D341Med (cell line): ENCODE results near the gene DOHH.
"Not testable (repeated sequence)": the region's sequence is repeated elsewhere in the genome, so short reads cannot be mapped to it uniquely, and the experiment has no call there.

ENCODE experiments used
- DNase-seq: peaks from one replicate; pipeline ENCODE4 v3.0.0; 2012; ENCODE audit warnings: low spot score

The DOHH gene

GRCh38 chr19:3459089-3459881, 41.2 kb downstream of the DOHH start:
- no peak for DNase-seq

GRCh38 chr19:3458229-3459088, 42.0 kb downstream of the DOHH start:
- DNase-seq: no peak

- no peak for DNase-seq
These were observed 42.8 kb downstream of the DOHH start for GRCh38 chr19:3457528-3458228.

- no peak for DNase-seq
These were observed 43.4 kb downstream of the DOHH start for GRCh38 chr19:3456925-3457527.

GRCh38 chr19:3455960-3456601, 44.4 kb downstream of the DOHH start:
- DNase-seq: no peak

GRCh38 chr19:3455393-3455955, 45.0 kb downstream of the DOHH start:
- DNase-seq: no peak

- no peak for DNase-seq
These were observed 45.6 kb downstream of the DOHH start for GRCh38 chr19:3454656-3455392.

GRCh38 chr19:3453840-3454239, 46.6 kb downstream of the DOHH start:
- no peak for DNase-seq

- not testable (repeated sequence) for DNase-seq
These were observed 47.6 kb downstream of the DOHH start for GRCh38 chr19:3452942-3453214.

GRCh38 chr19:3452171-3452941, 48.1 kb downstream of the DOHH start:
- DNase-seq: no peak

- DNase-seq: no peak
These were observed 49.0 kb downstream of the DOHH start for GRCh38 chr19:3451451-3451866.

- no peak for DNase-seq
These were observed 49.6 kb downstream of the DOHH start for GRCh38 chr19:3450796-3451411.

GRCh38 chr19:3448616-3449334, 51.7 kb downstream of the DOHH start:
- DNase-seq: no peak

GRCh38 chr19:3446657-3447056, 53.8 kb downstream of the DOHH start:
- DNase-seq: not testable (repeated sequence)

- no peak for DNase-seq
These were observed 55.7 kb downstream of the DOHH start for GRCh38 chr19:3444695-3445234.

- peak; percentile 69 for DNase-seq
These were observed 56.4 kb downstream of the DOHH start for GRCh38 chr19:3443840-3444694.

- DNase-seq: no peak
These were observed 57.9 kb downstream of the DOHH start for GRCh38 chr19:3442487-3443071.
